GM19238 (cell line): ENCODE results near the gene MEF2A.
A peak's percentile ranks its signal among the peaks of the same experiment; 100 is the strongest.

Experiments used
- DNase-seq: peaks from one replicate; pipeline ENCODE4 v3.0.0; 2011; ENCODE audit warnings: low spot score; ENCODE audit not compliant: insufficient read length

The MEF2A gene

GRCh38 chr15:99562238-99562637, 3.5 kb upstream of the MEF2A start:
- DNase-seq, result no peak

GRCh38 chr15:99564221-99565048, 1.3 kb upstream of the MEF2A start:
- DNase-seq, result peak; percentile 19

- DNase-seq, result no peak
Observed at GRCh38 chr15:99565049-99565298, 810 bp upstream of the MEF2A start.

GRCh38 chr15:99566157-99566897, 543 bp downstream of the MEF2A start:
- DNase-seq, result peak; percentile 40

- no peak for DNase-seq
Observed at GRCh38 chr15:99568625-99569352, 3.0 kb downstream of the MEF2A start.

GRCh38 chr15:99571299-99571698, 5.5 kb downstream of the MEF2A start:
- DNase-seq, result no peak

GRCh38 chr15:99574048-99574447, 8.3 kb downstream of the MEF2A start:
- no peak for DNase-seq

- no peak for DNase-seq
Observed at GRCh38 chr15:99574502-99574901, 8.7 kb downstream of the MEF2A start.

- DNase-seq, result no peak
Observed at GRCh38 chr15:99578809-99579208, 13.0 kb downstream of the MEF2A start.

GRCh38 chr15:99580076-99580475, 14.3 kb downstream of the MEF2A start:
- DNase-seq, result no peak

GRCh38 chr15:99582508-99582960, 16.8 kb downstream of the MEF2A start:
- DNase-seq, result no peak

- no peak for DNase-seq
Observed at GRCh38 chr15:99584081-99584600, 18.4 kb downstream of the MEF2A start.

- no peak for DNase-seq
Observed at GRCh38 chr15:99586121-99586520, 20.3 kb downstream of the MEF2A start.

- no peak for DNase-seq
Observed at GRCh38 chr15:99589801-99590200, 24.0 kb downstream of the MEF2A start.

- no peak for DNase-seq
Observed at GRCh38 chr15:99590913-99591646, 25.3 kb downstream of the MEF2A start.

- DNase-seq, result no peak
Observed at GRCh38 chr15:99592145-99592791, 26.5 kb downstream of the MEF2A start.

GRCh38 chr15:99593070-99593469, 27.3 kb downstream of the MEF2A start:
- DNase-seq, result no peak

- DNase-seq, result no peak
Observed at GRCh38 chr15:99594916-99595315, 29.1 kb downstream of the MEF2A start.

- no peak for DNase-seq
Observed at GRCh38 chr15:99598296-99598695, 32.5 kb downstream of the MEF2A start.

- DNase-seq, result no peak
Observed at GRCh38 chr15:99603828-99604227, 38.0 kb downstream of the MEF2A start.

GRCh38 chr15:99604865-99605264, 39.1 kb downstream of the MEF2A start:
- DNase-seq, result no peak
